GM19035 (cell line): Measurements from ENCODE around the gene JDP2.
A peak's percentile ranks its signal among the peaks of the same experiment; 100 is the strongest.

Experiments used
- ATAC-seq: cut with Tn5 transposase; IDR thresholded peaks from one replicate; pipeline ENCODE4 v1.9.1; 2021; ENCODE audit not compliant: unreplicated experiment

The JDP2 gene

GRCh38 chr14:75435473-75435872, 7.7 kb downstream of the JDP2 start:
- no peak for ATAC-seq

DNA sequence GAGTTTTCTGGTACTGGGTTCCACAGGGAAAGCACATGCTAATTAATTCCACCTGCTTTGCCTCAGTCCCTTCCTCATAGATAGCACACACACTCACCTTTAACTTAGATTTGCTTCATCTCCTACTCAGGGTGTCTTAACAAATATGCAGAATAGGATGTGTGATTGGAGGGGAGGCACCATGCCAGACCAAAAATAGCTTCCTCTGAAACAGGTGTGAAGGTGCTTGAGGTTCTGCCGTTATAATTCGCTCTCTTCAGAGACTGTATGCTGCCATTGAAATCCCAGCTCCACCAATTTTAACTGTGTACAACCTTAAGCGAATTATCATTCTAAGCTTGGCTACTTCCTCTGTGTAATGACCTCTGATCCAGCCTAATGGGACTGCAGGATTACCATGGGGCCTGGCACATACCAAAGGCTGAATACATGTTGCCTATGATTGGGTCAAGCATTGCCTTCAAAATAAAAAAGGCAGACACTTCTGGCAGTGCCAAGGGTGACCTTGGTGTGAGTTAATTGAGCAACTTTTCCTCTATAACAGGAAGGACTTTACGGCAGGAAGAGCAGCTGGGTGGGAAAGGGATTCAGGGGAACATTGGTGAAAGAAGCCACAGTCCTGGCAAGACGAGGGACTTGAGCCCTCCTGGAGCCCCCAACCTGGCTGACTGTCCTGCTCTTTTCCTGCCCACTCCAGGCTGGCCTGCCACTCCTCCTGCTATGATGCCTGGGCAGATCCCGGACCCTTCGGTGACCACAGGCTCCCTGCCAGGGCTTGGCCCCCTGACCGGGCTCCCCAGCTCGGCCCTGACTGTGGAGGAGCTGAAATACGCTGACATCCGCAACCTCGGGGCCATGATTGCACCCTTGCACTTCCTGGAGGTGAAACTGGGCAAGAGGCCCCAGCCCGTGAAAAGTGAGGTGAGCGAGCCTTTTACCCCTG, 9.7 kb downstream of the JDP2 start:
- ATAC-seq: no peak

DNA sequence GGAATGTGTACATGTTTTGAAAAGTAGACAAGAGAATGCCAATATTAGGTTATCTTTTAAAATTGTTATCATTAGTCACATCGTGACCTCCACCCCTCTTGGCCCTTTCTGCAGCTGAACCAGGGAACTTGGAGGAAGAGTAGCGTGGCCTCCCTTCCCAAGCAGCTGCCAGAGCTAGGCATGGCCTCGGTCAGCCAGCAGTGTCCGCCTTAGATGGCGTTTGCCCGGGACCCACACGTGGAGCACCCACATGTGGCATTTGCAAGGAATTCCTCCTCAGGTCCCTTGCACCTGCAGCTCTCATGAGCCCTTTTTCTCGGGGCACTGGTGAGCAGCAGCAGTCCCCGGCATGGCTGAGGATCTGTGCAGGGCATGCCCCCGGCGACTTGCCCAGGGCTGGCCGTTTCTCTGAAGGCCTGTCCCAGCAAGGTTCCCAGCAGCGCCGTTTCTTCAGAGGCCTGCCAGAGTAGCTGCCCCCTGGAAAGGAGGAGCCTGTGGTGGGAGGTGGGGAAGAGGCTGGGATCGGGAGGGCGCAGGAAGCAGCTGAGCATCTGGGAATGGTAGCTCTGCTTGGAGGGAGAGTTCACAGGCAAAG, 10.8 kb downstream of the JDP2 start:
- no peak for ATAC-seq

DNA sequence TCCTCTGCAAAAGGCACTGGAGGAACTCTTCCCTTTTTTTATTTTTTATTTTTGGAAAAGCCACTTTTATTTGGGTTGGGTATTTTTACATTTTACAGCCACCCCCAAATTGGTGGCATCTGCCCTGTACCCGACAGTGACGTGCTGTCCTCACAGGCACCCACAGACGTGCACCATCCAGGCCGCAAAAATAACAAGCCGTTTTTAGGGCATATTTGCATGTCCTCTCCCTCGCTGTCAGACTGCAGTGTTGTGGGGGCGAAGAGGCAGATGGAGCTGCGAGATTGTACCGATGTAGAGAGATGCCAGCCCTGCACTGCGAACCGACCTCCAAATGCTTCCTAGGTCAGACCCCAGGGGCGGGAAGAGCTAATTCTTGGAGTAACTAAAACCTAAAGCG, 12.2 kb downstream of the JDP2 start:
- ATAC-seq: no peak

DNA sequence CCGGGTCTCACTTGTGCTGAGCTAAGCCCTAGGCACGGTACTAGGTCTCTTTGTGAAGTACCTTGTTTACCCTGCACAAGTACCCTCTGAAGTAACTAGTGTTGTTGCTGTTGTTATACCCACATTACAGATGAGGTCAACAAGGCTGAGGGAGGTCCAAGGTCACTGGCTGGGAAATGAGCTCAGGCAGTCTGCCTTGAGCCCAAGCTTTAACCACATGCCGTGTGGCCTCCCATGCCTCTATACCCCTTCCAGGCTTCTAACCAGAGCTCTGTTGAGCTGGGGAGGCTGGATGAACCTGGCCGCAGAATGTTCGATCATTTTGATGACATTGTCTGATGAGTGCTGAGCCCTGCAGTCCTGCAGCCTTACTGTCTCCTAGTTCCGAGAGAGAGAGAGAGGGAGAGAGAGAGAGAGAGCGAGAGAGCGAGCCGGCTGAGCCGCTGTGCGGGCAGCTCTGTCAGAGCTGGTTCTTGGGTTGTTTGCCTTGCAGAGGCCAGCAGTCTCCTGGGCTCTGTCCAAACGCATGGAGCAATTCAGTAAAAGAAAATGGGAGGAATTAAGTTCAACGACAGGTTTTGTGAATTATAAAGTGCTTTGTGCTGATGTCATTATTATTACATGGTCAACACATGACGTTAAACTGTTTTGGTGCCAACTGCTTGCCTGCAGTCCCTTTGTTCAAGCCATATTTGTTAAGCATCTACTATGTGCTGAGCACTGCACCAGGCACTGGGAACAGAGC, 13.1 kb downstream of the JDP2 start:
- ATAC-seq: no peak

- ATAC-seq: no peak
Measured at GRCh38 chr14:75441728-75442127, 13.9 kb downstream of the JDP2 start.

DNA sequence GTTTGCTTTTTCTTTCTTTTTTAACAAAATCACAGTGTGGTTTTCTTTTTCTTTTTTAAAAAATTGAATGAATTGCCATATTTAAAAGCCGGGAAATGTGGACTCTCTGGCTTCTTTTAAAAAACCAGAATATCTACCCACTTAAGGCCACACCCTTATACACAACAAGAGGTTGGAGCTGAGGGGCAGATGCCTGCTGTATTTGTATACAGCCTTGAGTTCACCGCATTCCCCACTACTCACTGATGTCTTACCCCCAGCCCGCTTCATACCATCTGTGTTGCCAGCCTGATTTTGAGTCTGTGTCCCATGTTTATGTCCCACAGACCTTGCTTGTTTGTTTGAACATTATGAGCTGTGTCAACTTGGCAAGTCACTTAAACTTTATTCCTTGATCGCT, 14.3 kb downstream of the JDP2 start:
- ATAC-seq: no peak

DNA sequence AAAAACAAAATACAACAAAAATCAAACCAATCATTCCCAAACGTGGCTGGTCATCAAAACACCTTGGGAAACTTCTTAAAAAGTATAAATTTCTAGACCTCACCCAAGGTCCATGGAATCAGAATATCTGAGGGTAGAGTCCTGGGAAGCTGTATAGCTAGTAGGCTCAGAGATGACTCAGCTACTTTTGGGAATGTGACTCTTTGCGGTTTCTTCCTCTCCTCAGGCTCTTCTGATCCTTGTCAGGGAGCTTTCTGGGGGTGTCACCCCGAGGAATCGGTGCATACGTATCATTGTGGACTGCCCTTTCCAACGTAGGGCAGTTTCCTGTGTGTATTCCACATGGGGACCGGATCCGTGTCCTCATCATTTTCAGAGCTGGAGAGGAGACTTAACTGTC, 14.8 kb downstream of the JDP2 start:
- no peak for ATAC-seq

GRCh38 chr14:75443203-75443969, 15.6 kb downstream of the JDP2 start:
- ATAC-seq: no peak

DNA sequence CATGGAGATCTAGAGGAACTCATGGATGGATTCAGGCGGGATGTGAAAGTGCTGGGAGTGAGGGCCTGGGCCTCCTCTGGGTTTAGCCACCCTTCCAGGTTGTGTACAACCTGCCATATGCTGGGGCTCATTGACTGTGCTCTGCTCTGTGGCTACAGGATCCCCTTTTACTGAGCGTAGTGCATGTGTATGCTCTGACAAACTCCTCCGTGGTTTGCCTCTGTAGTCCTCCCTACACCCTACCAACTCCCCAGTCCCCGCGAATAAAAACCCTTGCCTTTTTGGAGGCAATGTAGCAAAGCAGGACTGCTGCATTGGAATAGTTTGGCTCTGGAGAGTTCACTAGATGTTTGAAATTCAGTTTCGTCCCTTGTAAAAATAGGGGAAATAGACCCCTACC, 17.4 kb downstream of the JDP2 start:
- no peak for ATAC-seq

- ATAC-seq: no peak
Measured at GRCh38 chr14:75445963-75446362, 18.1 kb downstream of the JDP2 start.

- ATAC-seq: no peak
Measured at GRCh38 chr14:75446447-75446846, 18.6 kb downstream of the JDP2 start.

- ATAC-seq: no peak
Measured at GRCh38 chr14:75448209-75448608, 20.4 kb downstream of the JDP2 start.

- ATAC-seq: no peak
Measured at GRCh38 chr14:75449036-75449435, 21.2 kb downstream of the JDP2 start.

DNA sequence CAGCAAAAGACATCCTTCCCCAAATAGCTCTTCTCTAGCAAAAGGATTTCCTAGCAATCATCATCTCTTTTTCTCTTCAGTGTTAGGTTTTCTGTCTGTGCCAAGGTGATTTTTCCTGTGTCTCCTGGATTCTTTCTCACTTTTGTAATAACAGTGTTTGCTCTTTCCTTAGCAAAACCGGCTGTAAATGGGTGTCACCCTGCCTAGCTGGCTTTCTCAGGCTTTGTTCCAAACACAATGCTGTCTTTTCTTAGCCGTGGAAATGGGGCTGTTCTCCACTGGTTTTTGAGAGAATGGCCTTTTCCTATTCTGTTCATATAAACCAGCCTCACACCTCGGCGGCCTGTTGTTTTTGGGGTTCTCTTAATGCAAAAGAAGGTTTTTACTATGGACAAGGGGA, 21.9 kb downstream of the JDP2 start:
- ATAC-seq: no peak

- ATAC-seq: no peak
Measured at GRCh38 chr14:75450381-75451276, 22.8 kb downstream of the JDP2 start.

- ATAC-seq: no peak
Measured at GRCh38 chr14:75452324-75452723, 24.5 kb downstream of the JDP2 start.

- ATAC-seq: no peak
Measured at GRCh38 chr14:75452900-75453816, 25.3 kb downstream of the JDP2 start.

- peak; percentile 71 for ATAC-seq
Measured at GRCh38 chr14:75453817-75454434, 26.1 kb downstream of the JDP2 start.
